Activated CD4-positive, alpha-beta T cell treated with anti-CD3 and anti-CD28 coated beads for 24 hours (primary cell): ENCODE data around the gene NCKAP5.

Experiments used
- DNase-seq, 2 donors: peaks; one replicate each; pipeline ENCODE4 v3.0.0-alpha.2; 2020; ENCODE audit warnings: low read depth in 2 of 2

NCKAP5 gene

GRCh38 chr2:133152801-133153200, 415.5 kb downstream of the NCKAP5 start:
- no peak for DNase-seq

- no peak for DNase-seq
These were observed 420.1 kb downstream of the NCKAP5 start for GRCh38 chr2:133148187-133148586.

GRCh38 chr2:133146893-133147292, 421.4 kb downstream of the NCKAP5 start:
- no peak for DNase-seq

- DNase-seq: no peak
These were observed 424.6 kb downstream of the NCKAP5 start for GRCh38 chr2:133143645-133144044.

GRCh38 chr2:133142087-133142486, 426.2 kb downstream of the NCKAP5 start:
- no peak for DNase-seq

GRCh38 chr2:133140620-133141019, 427.6 kb downstream of the NCKAP5 start:
- no peak for DNase-seq

- DNase-seq: no peak
These were observed 428.3 kb downstream of the NCKAP5 start for GRCh38 chr2:133139847-133140533.

GRCh38 chr2:133138693-133139092, 429.6 kb downstream of the NCKAP5 start:
- DNase-seq: no peak

GRCh38 chr2:133135035-133135654, 433.1 kb downstream of the NCKAP5 start:
- no peak for DNase-seq

GRCh38 chr2:133130548-133131246, 437.6 kb downstream of the NCKAP5 start:
- DNase-seq: no peak

GRCh38 chr2:133124446-133124845, 443.8 kb downstream of the NCKAP5 start:
- DNase-seq: no peak

GRCh38 chr2:133123904-133124303, 444.4 kb downstream of the NCKAP5 start:
- DNase-seq: no peak

- DNase-seq: no peak
These were observed 444.9 kb downstream of the NCKAP5 start for GRCh38 chr2:133123393-133123792.

- DNase-seq: no peak
These were observed 445.7 kb downstream of the NCKAP5 start for GRCh38 chr2:133122529-133122928.

GRCh38 chr2:133120310-133120709, 448.0 kb downstream of the NCKAP5 start:
- DNase-seq: no peak

- no peak for DNase-seq
These were observed 458.1 kb downstream of the NCKAP5 start for GRCh38 chr2:133110201-133110600.

- no peak for DNase-seq
These were observed 458.5 kb downstream of the NCKAP5 start for GRCh38 chr2:133109772-133110171.

GRCh38 chr2:133107058-133107815, 461.0 kb downstream of the NCKAP5 start:
- no peak for DNase-seq

GRCh38 chr2:133104871-133105270, 463.4 kb downstream of the NCKAP5 start:
- no peak for DNase-seq

GRCh38 chr2:133098787-133099186, 469.5 kb downstream of the NCKAP5 start:
- no peak for DNase-seq

- no peak for DNase-seq
These were observed 470.6 kb downstream of the NCKAP5 start for GRCh38 chr2:133097666-133098065.

- no peak for DNase-seq
These were observed 475.7 kb downstream of the NCKAP5 start for GRCh38 chr2:133092571-133092970.
